HG02973 (cell line): ENCODE data around the gene DOC2A.

Source experiments
- ATAC-seq: cut with Tn5 transposase; IDR thresholded peaks from one replicate; pipeline ENCODE4 v1.9.1; 2021; ENCODE audit warnings: moderate library complexity; ENCODE audit not compliant: unreplicated experiment

DOC2A gene

GRCh38 chr16:30005341-30006094, 5.3 kb downstream of the DOC2A start:
- no peak for ATAC-seq

DNA sequence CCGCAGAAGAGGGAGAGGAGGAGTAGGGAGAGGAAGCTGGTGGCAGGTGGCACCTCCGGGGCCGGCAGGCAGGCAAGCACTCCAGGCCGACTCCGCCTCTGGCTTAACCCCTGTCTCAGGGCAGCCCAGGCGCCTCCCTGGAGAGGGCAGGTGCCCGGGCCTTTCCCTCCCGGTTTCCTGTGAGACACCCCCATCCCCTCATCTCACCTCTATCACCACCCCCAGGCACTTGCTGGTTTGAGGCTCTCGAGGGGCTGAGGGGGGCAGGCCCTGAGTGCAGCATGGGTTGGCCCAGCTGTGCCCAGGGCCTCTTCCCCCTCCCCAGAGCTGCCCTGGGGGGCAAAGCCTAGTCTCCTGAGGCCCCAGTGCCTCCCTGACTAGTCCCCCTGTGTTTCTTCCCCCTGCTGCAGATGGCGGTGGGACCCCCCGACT, 6.0 kb downstream of the DOC2A start:
- no peak for ATAC-seq

DNA sequence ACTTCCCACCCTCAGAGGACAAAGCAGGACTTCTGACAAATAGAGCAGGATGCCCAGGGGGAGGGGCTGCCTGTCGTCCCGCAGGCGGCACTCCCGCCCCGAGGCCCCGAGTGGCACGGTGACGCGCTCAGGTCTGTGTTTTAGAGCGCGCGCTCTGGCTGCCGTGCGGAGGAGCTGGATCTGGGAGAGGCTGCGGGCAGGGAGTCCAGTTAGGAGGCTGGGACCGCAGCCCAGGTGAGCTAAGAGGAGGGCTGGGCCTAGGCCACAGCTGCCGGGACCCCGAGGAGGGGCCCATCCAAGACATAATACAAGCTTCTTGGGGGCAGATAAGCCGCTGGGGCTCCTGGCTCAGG, 6.4 kb downstream of the DOC2A start:
- ATAC-seq, result no peak

DNA sequence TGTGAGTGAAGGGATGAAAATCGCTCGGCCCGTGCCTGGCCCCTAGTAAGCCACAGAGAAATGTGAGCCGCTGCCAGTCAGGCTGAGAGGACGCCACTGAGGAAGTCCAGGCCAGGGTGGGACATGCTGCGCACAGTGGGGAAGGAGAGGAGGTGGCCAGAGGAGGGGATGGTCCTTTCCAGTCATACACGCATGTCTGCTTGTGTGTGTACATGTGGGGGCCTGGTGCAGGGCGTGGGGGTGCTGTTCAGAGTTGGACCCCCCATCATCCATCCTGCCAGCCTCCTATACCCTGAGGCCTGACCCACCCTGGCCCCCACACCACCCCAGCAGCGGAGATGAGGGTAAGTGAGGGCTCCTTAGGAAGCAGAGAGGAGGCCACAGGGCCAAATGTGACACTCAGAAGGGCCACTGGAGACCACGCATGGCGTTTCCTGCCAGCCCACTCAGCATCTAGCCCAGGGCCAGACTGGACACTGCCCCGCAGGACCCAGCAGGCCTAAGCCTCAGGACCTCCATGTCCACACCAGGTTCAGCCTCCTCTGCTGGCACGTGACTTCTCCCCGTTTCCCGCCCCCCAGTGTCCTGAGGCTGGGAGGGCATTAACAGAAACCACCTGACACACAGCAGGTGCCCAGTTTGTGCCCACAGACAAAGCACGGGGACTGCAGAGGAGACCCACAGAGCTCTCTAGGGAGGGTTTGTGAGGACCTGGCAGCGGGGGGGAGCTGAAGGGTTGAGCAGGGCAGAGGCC, 7.0 kb downstream of the DOC2A start:
- ATAC-seq, result no peak

DNA sequence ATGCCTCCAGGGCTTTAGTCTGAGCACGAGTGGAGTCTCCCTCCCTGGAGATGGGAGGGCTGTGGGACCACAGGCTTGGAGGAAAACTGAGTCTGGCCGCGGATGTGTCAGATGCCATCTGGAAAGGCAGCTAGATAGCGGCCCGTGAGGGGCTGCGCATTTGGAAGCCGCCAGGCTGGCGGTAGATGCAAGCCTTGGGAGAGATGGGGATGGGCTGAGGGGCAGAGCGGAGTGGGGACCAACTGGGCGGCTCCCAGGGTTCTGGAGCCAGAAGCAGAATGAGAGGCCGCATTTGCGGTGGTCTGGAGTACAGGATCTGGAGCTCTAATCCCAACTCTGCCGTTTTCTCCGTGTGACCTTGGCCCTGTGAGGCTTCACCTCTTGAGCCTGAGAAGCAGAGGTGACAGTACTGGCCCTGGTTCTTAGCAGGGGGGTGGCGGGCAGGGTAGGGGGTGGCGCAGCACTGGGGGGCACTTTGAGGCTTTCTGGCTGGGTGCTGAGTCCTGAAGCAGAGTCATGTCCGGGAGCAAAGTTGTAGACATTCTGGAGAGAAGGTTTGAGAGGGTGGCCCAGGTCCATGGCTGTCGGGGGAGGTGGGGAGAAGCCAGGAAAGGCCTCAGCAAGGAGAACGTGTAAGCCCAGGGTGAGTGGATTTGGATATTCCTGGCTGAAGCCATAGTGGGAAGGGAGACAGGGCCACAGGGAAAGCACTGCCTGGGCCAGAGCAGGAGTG, 8.0 kb downstream of the DOC2A start:
- ATAC-seq, result no peak

DNA sequence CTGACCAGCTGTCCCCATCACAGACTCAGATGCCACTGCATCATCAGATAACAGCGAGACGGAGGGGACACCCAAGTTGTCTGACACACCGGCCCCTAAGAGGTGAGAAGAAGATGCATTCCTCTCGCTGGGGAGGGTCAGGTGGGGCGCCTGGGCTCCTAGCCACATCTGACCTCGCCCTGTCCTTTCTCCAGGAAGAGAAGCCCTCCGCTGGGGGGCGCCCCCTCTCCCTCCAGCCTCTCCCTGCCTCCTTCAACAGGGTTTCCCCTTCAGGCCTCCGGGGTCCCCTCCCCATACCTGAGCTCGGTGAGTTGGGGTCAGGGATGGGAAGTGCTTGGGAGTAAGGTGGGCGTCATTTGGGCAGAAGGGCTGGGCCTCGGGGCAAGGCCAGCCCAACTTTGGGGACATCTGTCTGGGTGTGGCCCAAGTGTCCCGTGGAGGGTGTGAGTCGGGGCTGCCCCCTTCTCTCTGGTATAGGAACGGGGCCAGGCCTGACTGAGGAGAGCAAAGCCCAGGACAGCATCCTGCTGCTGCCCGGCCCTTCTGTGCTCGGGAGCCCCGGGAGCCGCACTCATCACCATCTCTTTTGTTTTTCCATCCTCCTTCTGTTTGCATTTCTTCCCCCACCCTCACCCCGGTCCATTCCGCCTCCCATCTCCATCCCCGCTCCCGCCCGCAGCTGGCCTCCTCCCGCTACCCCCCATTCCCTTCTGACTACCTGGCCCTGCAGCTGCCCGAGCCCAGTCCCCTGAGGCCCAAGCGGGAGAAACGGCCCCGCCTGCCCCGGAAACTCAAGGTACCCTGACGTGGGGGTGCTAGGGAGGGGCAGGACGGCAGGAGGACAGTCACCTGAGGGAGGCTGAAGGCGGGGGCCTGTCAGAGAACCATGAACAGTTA, 9.8 kb downstream of the DOC2A start:
- no peak for ATAC-seq

DNA sequence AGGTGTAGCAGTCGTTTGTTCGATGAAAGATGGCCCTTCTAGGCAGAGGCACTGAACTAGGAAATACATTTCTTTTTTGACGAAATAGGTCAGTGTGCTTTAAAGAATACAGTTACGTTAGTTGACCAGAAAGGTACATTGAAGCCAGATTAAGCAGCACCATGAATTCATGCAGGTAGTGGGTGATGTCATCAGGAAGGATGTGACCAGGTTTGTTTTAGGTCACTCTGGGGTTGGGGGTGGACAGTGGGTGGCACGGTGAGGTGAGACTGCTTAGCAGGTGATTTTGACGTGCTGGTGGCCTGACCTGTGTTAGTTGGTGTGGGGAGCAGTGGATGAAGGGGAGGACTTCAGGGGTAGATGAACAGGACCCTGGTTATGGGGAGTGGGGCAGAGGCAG, 11.2 kb downstream of the DOC2A start:
- ATAC-seq, result no peak

GRCh38 chr16:29996766-29997250, 14.0 kb downstream of the DOC2A start:
- no peak for ATAC-seq

GRCh38 chr16:29995911-29996765, 14.7 kb downstream of the DOC2A start, which contains the start of gene INO80E:
INO80E (plus strand) TSS chr16:29996241; CDS start chr16:29996311, 70 bp downstream.
- ATAC-seq, result peak; percentile 83

DNA sequence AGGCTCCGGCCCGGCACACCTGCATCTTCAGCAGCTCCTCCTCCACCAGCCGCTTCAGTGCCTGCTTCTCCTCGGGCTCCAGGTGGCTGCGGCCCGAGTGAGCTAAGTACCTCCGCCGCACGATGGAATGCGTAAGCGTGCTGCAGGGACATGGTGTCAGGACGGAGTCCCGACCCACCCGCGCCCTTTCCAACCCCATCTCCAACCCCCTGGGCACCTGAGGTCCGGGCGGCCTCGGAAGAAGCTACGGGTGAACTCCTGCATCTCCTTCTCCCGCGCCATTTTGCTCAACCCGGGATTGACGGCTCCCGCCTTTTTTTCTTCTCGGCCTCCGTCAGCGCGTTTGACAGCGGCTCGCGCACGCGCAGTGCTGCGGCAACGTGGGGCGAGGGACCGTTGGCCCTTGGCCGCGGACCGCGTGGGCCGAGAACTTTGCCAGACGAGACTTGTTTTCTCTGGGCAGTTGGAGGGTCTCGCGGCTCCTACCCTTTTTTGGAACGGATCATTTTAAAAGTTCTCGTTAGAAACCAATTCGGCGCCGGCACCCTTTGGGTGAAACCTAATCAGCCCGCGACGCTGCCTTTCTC, 15.4 kb downstream of the DOC2A start, which contains the start of gene HIRIP3:
Gene HIRIP3, minus strand, starts transcription at position 294 of the 587 bp plus-strand sequence. Its CDS starts 12 bp downstream, at position 282.
- peak; percentile 40 for ATAC-seq

DNA sequence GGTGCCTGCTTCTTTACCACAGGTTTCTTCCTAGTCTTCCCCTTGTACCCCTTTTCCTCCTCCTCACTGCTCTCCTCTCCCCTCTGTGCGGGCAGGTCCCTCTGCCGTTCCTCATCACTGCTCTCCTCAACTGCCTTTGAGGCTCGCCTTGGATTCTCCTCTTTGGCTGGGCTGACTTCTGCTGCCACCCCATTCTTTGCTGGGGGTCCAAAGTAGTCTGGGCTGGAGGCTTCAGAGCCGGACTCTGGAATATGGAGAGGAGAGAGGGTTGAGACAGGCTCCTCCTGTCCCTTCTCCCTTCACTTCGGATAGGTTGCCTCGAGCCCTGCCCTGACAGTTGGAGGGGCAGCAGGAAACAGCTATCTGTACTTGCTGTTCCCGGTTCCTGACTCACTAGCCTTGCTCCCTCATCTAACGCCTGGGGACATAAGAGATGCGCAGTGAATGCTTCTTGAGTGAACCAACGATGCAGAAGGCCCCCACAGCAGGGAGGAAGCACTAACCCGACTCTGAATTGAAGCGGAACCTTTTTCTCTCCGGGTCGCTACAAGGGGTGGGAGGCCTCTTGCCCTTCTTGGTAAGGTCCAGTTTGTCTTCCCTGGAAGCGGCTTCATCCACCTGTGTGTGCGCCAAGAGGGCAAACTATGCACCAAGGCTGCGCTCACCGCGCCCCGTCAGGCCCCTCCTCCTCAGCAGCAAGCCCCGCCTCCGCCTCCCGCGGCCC, 16.1 kb downstream of the DOC2A start:
- ATAC-seq, result peak; percentile 26

GRCh38 chr16:29993903-29994599, 16.8 kb downstream of the DOC2A start:
- no peak for ATAC-seq

- no peak for ATAC-seq
Observed at GRCh38 chr16:29993191-29993902, 17.5 kb downstream of the DOC2A start.

GRCh38 chr16:29992344-29992967, 18.4 kb downstream of the DOC2A start:
- ATAC-seq, result no peak

DNA sequence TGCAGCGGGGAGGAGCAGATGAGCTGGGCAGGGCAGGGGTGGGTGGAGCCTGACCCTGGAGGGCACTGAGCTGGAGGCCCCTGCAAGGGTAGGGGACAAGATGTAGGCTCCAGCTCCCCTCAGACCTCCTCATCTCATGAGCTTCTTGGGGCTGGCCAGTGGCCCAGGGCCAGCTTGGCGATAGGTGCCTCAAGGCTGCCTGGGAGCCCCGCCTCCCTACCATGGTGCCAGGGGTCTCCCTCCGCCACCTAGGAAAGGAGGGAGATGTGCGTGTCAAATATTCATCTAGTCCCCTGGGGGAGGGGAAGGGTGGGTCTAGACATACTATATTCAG, 19.3 kb downstream of the DOC2A start:
- ATAC-seq, result no peak

DNA sequence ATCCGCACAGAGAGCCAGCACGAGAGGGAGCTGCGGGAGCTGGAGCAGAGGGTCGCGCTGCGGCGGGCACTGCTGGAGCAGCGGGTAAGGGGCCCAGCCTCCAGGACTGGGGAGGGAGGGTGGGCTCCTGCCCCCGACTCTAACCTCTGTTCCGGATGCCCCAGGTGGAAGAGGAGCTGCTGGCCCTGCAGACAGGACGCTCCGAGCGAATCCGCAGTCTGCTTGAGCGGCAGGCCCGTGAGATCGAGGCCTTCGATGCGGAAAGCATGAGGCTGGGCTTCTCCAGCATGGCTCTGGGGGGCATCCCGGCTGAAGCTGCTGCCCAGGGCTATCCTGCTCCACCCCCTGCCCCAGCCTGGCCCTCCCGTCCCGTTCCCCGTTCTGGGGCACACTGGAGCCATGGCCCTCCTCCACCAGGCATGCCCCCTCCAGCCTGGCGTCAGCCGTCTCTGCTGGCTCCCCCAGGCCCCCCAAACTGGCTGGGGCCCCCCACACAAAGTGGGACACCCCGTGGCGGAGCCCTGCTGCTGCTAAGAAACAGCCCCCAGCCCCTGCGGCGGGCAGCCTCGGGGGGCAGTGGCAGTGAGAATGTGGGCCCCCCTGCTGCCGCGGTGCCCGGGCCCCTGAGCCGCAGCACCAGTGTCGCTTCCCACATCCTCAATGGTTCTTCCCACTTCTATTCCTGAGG, 19.8 kb downstream of the DOC2A start:
- ATAC-seq, result no peak
